ENCODE measurements around the gene PRR23E.

DNA sequence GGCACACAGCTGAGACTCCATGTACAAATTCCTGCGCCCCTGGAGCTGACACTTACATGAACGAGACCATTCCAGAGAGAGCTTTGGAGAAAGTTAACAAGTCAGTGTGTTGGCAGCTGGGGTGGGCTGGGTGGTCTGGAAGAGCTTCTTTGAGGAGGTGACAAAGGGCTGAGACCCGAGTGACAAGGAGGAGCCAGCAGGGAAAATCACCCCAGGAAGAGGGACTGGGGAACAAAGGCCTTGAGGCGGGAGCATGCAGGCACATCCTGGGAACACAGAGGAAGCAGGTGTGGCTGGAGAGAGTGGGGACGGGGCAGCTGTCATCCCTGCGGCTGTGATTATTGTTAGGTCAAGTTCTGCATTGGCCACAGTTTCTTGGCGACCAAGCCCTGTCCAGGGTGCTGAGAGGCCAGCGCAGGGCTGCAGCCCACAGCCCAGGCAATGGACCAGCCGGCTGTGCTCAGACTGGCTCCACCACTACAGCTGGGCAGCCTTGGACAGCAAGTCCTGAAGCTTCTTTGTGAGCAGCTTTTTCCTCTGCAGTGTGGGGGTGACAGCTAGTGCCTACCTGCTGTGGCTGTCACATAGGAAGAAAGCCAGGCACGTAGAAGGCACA is 34.2 kb upstream of the PRR23E start:
- TF ChIP-seq, protein P1, sequence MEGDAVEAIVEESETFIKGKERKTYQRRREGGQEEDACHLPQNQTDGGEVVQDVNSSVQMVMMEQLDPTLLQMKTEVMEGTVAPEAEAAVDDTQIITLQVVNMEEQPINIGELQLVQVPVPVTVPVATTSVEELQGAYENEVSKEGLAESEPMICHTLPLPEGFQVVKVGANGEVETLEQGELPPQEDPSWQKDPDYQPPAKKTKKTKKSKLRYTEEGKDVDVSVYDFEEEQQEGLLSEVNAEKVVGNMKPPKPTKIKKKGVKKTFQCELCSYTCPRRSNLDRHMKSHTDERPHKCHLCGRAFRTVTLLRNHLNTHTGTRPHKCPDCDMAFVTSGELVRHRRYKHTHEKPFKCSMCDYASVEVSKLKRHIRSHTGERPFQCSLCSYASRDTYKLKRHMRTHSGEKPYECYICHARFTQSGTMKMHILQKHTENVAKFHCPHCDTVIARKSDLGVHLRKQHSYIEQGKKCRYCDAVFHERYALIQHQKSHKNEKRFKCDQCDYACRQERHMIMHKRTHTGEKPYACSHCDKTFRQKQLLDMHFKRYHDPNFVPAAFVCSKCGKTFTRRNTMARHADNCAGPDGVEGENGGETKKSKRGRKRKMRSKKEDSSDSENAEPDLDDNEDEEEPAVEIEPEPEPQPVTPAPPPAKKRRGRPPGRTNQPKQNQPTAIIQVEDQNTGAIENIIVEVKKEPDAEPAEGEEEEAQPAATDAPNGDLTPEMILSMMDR (IDR thresholded peaks at IDR 0.05): no peak
- TF ChIP-seq POLR2A (IDR thresholded peaks at IDR 0.05): no peak
